ENCODE data around the gene NUP153. TPM values are rescaled to one million over a fixed set of nuclear protein-coding genes. Genes with fewer than 3 reads are reported as not detected.

The NUP153 gene
- total and polyA plus RNA-seq, 2 of the 8 experiments (the other 6 are each of a cell fraction or from before 2014, with no cell fraction given): 47.0 to 84.8 TPM

GRCh38 chr6:17606606-17607005 lies 100.1 kb downstream of the NUP153 start:
- H2BK15ac ChIP-seq (ENCODE audit: low read length): no peak overlapping the region
- H3K27me3 ChIP-seq (replicated peaks in 1 of 4; ENCODE audit: control insufficient read depth in 3 of 4, extremely low read depth in 1 of 4, insufficient read depth in 3 of 4, low read length in 3 of 4): no peaks in the 10 kb centered on the region
- no peak overlapping the region for H3K4ac ChIP-seq (replicated peaks; ENCODE audit: insufficient read length, low read depth, low read length)
- H4K8ac ChIP-seq (ENCODE audit: extremely low read depth, insufficient read depth, low read length): no peak overlapping the region
- no peak overlapping the region for H3K18ac ChIP-seq (ENCODE audit: extremely low read depth, low read length)
- no peaks in the 10 kb centered on the region for H3K23me2 ChIP-seq (ENCODE audit: low read depth, low read length)
- no peak overlapping the region for H3K27ac ChIP-seq (ENCODE audit: low read depth, low read length)
- no peak overlapping the region for H4K91ac ChIP-seq (replicated peaks; ENCODE audit: insufficient read length, low read length)
- H3K79me2 ChIP-seq (ENCODE audit: control insufficient read depth in 1 of 2, insufficient read depth in 2 of 2, low read length in 2 of 2): no peaks in the 10 kb centered on the region
- H2BK20ac ChIP-seq (ENCODE audit: low read length): no peak overlapping the region
- H4K20me1 ChIP-seq (replicated peaks in 1 of 2; ENCODE audit: control insufficient read depth in 1 of 2, insufficient read depth in 2 of 2, low read length in 2 of 2): no peaks in the 10 kb centered on the region
- no peak overlapping the region for H3K14ac ChIP-seq (ENCODE audit: insufficient read length)
- FAIRE-seq (no peak), DNase-seq (ENCODE audit: low read depth in 1 of 2, low spot score in 2 of 2) (no peak)
- no peak for TF ChIP-seq SP4 (IDR thresholded peaks at IDR 0.05; ENCODE audit: low read length)
- TF ChIP-seq GABPA (IDR thresholded peaks at IDR 0.05; ENCODE audit: borderline replicate concordance, insufficient read depth, low read length): no peak
- TF ChIP-seq NRF1 (IDR thresholded peaks at IDR 0.05; ENCODE audit: low read depth, low read length): no peak
- no peak for TF ChIP-seq EGR1 (IDR thresholded peaks at IDR 0.05; ENCODE audit: borderline replicate concordance, low read depth, low read length)
- no peak for TF ChIP-seq POLR2AphosphoS5 (IDR thresholded peaks at IDR 0.05; ENCODE audit: low read depth, low read length)
- no peak overlapping the region for H3K9ac ChIP-seq (replicated peaks in 1 of 4; ENCODE audit: extremely low read depth in 1 of 4, low read depth in 3 of 4, low read length in 3 of 4)
- POLR2A ChIA-PET (ENCODE audit: partially characterized antibody): no interaction called here
- H3K36me3 ChIP-seq (ENCODE audit: control insufficient read depth in 2 of 4, insufficient read depth in 4 of 4, low read length in 3 of 4): peaks cover 0 to 9% (median 0%) of the 10 kb centered on the region in 4 experiments; a peak in 2 of 8 replicates
- H2AK5ac ChIP-seq (ENCODE audit: low read depth, low read length): no peak overlapping the region
- H3K4me1 ChIP-seq (replicated peaks in 1 of 4; ENCODE audit: control insufficient read depth in 3 of 4, insufficient read depth in 4 of 4, low read length in 3 of 4): 0 out of 7 replicates have a peak, but pooled peaks cover 0 to 4% (median under 1%) of the 10 kb centered on the region in 4 experiments
- H2AFZ ChIP-seq (ENCODE audit: low read length): no peak overlapping the region
- H3K23ac ChIP-seq (ENCODE audit: insufficient read length): no peak overlapping the region
- no peaks in the 10 kb centered on the region for H3K79me1 ChIP-seq (ENCODE audit: low read depth, low read length)
- H2BK5ac ChIP-seq (ENCODE audit: low read depth, low read length): no peak overlapping the region
- CTCF ChIA-PET (ENCODE audit: partially characterized antibody): interaction anchor here (1.0 kb wide), 1 partner anchor 450 kb away, joined by 3 read pairs; no protein-coding TSS in a partner anchor
- 95% methylated on average over 4 of the region's 4 CpGs; no CpG with 5 or more reads in 1 of the 2 experiments for WGBS, 2 experiments (ENCODE audit: extremely low coverage in 1 of 2, insufficient coverage in 1 of 2, insufficient read length in 1 of 2, insufficient replicate concordance in 2 of 2, low coverage in 1 of 2, low lambda C conversion rate in 2 of 2, missing lambda C conversion rate in 1 of 2)
- no peak overlapping the region for H2BK120ac ChIP-seq (replicated peaks; ENCODE audit: low read depth, low read length)
- H4K5ac ChIP-seq (ENCODE audit: insufficient read length, low read depth, low read length): no peak overlapping the region
- H3K4me3 ChIP-seq (ENCODE audit: extremely low read depth in 1 of 4, insufficient read depth in 2 of 4, low read depth in 3 of 4, low read length in 4 of 4): no peak overlapping the region
- no peak overlapping the region for H3K4me2 ChIP-seq (ENCODE audit: insufficient read depth in 1 of 2, low read depth in 2 of 2, low read length in 2 of 2)
- H3K9me3 ChIP-seq (ENCODE audit: insufficient read depth in 2 of 2, low read depth in 1 of 2, low read length in 1 of 2): no peaks in the 10 kb centered on the region
- H3K56ac ChIP-seq (replicated peaks; ENCODE audit: insufficient read length, low read depth, low read length): no peak overlapping the region
- no peak overlapping the region for H2BK12ac ChIP-seq (ENCODE audit: low read depth, low read length)
